AG04450 (cell line): ENCODE data around the gene TNFRSF6B. TPM values are rescaled to one million over a fixed set of nuclear protein-coding genes. Genes with fewer than 3 reads are reported as not detected.

ENCODE experiments used
- CTCF ChIA-PET: fragments of 300-600, 350-600 bp; formaldehyde crosslinking; extraction: SDS; loops from one replicate; lab custom pipeline; 2022; ENCODE audit warnings: antibody characterized with exemption, inconsistent platforms; lab: Charles Lee
- POLR2A ChIA-PET: fragments of 350-600 bp; formaldehyde crosslinking; extraction: SDS; loops from one replicate; lab custom pipeline; 2021; ENCODE audit warnings: antibody characterized with exemption, inconsistent platforms; lab: Yijun Ruan, JAX
- DNase-seq: peaks from one replicate; pipeline ENCODE4 v3.0.0-alpha.2; 2011; ENCODE audit warnings: low read depth, low spot score
- H3K27ac ChIP-seq: one replicate; pipeline ENCODE4 v1.5.1; 2012; ENCODE audit warnings: low read depth, low read length, control low read depth
- H3K27me3 ChIP-seq: one replicate; pipeline ENCODE4 v1.6.0; 2012; ENCODE audit warnings: low read length; ENCODE audit not compliant: control insufficient read depth, insufficient read depth
- H3K4me3 ChIP-seq: 2 replicates; pipeline ENCODE4 v1.5.1; 2011; ENCODE audit warnings: mild to moderate bottlenecking, low read depth, low read length, control low read depth
- H3K9me3 ChIP-seq: 2 replicates; pipeline ENCODE4 v1.5.1; 2012; ENCODE audit warnings: low read length; ENCODE audit not compliant: control insufficient read depth, insufficient read depth
- polyA plus RNA-seq: library from polyadenylated mRNA; depleted of rRNA; stranded (reverse); fragments of >200 nt; gene quantifications from 2 replicates; pipeline ENCODE4 v1.2.3, GENCODE V29; 2011
- TF ChIP-seq, protein P1 (sequence below): IDR thresholded peaks from 2 replicates; pipeline ENCODE4 v1.5.1; 2011; ENCODE audit warnings: low read depth, low read length, control low read depth, inconsistent platforms

The TNFRSF6B gene
- polyA plus RNA-seq, 1 experiment = 2.5 TPM

DNA sequence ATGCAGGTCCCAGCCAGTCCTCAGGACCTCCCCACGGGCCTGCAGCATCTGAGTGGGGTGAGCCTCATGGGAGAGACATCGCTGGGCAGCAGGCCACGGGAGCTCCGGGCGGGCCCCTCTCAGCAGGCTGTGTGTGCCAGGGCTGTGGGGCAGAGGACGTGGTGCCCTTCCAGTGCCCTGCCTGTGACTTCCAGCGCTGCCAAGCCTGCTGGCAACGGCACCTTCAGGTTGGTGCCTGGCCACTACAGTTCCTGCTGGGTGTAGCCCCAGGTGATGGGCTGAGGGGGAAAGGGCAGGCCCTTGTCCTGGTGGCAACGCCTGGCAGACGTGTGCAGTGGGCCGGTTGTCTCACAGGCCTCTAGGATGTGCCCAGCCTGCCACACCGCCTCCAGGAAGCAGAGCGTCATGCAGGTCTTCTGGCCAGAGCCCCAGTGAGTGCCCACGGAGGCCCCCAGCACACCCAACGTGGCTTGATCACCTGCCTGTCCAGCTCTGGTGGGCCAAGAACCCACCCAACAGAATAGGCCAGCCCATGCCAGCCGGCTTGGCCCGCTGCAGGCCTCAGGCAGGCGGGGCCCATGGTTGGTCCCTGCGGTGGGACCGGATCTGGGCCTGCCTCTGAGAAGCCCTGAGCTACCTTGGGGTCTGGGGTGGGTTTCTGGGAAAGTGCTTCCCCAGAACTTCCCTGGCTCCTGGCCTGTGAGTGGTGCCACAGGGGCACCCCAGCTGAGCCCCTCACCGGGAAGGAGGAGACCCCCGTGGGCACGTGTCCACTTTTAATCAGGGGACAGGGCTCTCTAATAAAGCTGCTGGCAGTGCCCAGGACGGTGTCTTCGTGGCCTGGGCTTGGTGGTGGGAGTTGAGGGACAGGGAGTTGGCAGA lies 787 bp upstream of the TNFRSF6B start:
- no peak overlapping the region for H3K4me3 ChIP-seq
- ChIA-PET CTCF (no interaction called here), POLR2A (interaction anchor here (0.7 to 1.5 kb wide), 3 partner anchors 9 to 45 kb away, joined by 3 to 4 read pairs (median 4); no protein-coding TSS in a partner anchor)
- no peaks in the 10 kb centered on the region for H3K27me3 ChIP-seq
- no peak overlapping the region for H3K27ac ChIP-seq
- H3K9me3 ChIP-seq = no peaks in the 10 kb centered on the region; the same call in 1 of the 2 replicates
- TF ChIP-seq, protein P1, sequence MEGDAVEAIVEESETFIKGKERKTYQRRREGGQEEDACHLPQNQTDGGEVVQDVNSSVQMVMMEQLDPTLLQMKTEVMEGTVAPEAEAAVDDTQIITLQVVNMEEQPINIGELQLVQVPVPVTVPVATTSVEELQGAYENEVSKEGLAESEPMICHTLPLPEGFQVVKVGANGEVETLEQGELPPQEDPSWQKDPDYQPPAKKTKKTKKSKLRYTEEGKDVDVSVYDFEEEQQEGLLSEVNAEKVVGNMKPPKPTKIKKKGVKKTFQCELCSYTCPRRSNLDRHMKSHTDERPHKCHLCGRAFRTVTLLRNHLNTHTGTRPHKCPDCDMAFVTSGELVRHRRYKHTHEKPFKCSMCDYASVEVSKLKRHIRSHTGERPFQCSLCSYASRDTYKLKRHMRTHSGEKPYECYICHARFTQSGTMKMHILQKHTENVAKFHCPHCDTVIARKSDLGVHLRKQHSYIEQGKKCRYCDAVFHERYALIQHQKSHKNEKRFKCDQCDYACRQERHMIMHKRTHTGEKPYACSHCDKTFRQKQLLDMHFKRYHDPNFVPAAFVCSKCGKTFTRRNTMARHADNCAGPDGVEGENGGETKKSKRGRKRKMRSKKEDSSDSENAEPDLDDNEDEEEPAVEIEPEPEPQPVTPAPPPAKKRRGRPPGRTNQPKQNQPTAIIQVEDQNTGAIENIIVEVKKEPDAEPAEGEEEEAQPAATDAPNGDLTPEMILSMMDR = no peak
- no peak for DNase-seq

DNA sequence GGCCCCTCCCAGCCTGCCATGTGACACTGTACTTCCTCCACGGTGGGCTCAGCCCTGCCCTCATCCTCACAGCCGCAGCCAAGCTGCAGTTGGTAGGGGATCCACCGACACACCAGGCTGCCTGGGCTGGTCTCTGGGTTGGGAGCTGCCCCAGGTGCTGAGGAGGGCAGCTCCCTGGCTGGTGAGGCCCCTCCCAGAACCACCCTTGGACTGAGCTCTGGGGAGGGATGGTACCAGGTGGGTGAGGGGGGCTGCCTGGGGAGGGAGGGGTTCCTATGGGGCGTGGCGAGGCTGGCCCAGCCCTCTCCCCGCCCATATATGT lies 185 bp upstream of the TNFRSF6B start:
- TF ChIP-seq, protein P1 = no peak
- Histone ChIP-seq H3K9me3 (no peaks in the 10 kb centered on the region; the same call in 1 of the 2 replicates), H3K4me3 (peak overlapping the region; percentile 36; the same call in 1 of the 2 replicates), H3K27ac (no peak overlapping the region), H3K27me3 (no peaks in the 10 kb centered on the region)
- POLR2A ChIA-PET = interaction anchor here (0.9 to 1.5 kb wide), 2 partner anchors 10 to 44 kb away, joined by 4 read pairs; no protein-coding TSS in a partner anchor
- CTCF ChIA-PET = no interaction called here
- no peak for DNase-seq

DNA sequence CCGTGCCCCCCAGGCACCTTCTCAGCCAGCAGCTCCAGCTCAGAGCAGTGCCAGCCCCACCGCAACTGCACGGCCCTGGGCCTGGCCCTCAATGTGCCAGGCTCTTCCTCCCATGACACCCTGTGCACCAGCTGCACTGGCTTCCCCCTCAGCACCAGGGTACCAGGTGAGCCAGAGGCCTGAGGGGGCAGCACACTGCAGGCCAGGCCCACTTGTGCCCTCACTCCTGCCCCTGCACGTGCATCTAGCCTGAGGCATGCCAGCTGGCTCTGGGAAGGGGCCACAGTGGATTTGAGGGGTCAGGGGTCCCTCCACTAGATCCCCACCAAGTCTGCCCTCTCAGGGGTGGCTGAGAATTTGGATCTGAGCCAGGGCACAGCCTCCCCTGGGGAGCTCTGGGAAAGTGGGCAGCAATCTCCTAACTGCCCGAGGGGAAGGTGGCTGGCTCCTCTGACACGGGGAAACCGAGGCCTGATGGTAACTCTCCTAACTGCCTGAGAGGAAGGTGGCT lies 960 bp downstream of the TNFRSF6B start:
- peak overlapping the region; percentile 36 for H3K4me3 ChIP-seq
- POLR2A ChIA-PET = interaction anchor here (0.6 to 2.0 kb wide), 6 partner anchors 10 to 168 kb away, joined by 3 to 11 read pairs (median 3); partner anchors contain the start of genes ARFRP1, TPD52L2 and ZGPAT

DNA sequence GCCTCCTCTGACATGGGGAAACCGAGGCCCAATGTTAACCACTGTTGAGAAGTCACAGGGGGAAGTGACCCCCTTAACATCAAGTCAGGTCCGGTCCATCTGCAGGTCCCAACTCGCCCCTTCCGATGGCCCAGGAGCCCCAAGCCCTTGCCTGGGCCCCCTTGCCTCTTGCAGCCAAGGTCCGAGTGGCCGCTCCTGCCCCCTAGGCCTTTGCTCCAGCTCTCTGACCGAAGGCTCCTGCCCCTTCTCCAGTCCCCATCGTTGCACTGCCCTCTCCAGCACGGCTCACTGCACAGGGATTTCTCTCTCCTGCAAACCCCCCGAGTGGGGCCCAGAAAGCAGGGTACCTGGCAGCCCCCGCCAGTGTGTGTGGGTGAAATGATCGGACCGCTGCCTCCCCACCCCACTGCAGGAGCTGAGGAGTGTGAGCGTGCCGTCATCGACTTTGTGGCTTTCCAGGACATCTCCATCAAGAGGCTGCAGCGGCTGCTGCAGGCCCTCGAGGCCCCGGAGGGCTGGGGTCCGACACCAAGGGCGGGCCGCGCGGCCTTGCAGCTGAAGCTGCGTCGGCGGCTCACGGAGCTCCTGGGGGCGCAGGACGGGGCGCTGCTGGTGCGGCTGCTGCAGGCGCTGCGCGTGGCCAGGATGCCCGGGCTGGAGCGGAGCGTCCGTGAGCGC lies 1.6 kb downstream of the TNFRSF6B start:
- CTCF ChIA-PET = no interaction called here

More for the DNA sequence above, 960 bp downstream of the TNFRSF6B start:
- TF ChIP-seq, protein P1 = no peak
- Histone ChIP-seq H3K27ac (no peak overlapping the region), H3K9me3 (no peaks in the 10 kb centered on the region; the same call in 1 of the 2 replicates), H3K27me3 (no peaks in the 10 kb centered on the region)
- no peak for DNase-seq
- CTCF ChIA-PET = no interaction called here

More for the DNA sequence above, 1.6 kb downstream of the TNFRSF6B start:
- Histone ChIP-seq H3K27ac (peak overlapping the region; percentile 96), H3K4me3 (no peak overlapping the region), H3K9me3 (no peaks in the 10 kb centered on the region; the same call in 1 of the 2 replicates), H3K27me3 (no peaks in the 10 kb centered on the region)
- POLR2A ChIA-PET = interaction anchor here (0.5 to 2.4 kb wide), 9 partner anchors 9 to 167 kb away, joined by 3 to 11 read pairs (median 3); partner anchors contain the start of genes ARFRP1, PTK6, TPD52L2 and ZGPAT
- TF ChIP-seq, protein P1 = no peak
- DNase-seq = no peak
